HEK293 (cell line): ENCODE results near the gene RASL10B.

Source experiments
- CTCF ChIA-PET: fragments of 350-600 bp; formaldehyde crosslinking; extraction: SDS; loops from one replicate; lab custom pipeline; 2021; ENCODE audit warnings: antibody characterized with exemption; lab: Yijun Ruan, JAX
- POLR2A ChIA-PET: fragments of 300-600 bp; formaldehyde crosslinking; extraction: SDS; loops from one replicate; lab custom pipeline; 2020; ENCODE audit warnings: antibody characterized with exemption, inconsistent platforms; lab: Yijun Ruan, JAX
- H3K27ac ChIP-seq: fragments of 200-500 bp; sonication (Bioruptor generic); 2 replicates; pipeline ENCODE4 v1.5.1; 2014; ENCODE audit warnings: low read depth, low read length, control low read depth, inconsistent platforms; ENCODE audit errors: extremely low read depth
- H3K36me3 ChIP-seq, 2 experiments: fragments of 200-500 bp in 1 of 2; sonication (Bioruptor generic) in 1 of 2; 1 replicate in 1 of 2; 2 replicates in 1 of 2; pipeline ENCODE4 v1.5.1; 2014 to 2017; ENCODE audit warnings: inconsistent platforms in 2 of 2, low read length in 2 of 2; ENCODE audit not compliant: control insufficient read depth in 2 of 2, insufficient read depth in 1 of 2
- H3K4me1 ChIP-seq: fragments of 200-500 bp; sonication (Bioruptor generic); 2 replicates; pipeline ENCODE4 v1.5.1; 2014; ENCODE audit warnings: mild to moderate bottlenecking, low read length, inconsistent platforms; ENCODE audit not compliant: control insufficient read depth, insufficient read depth
- H3K4me3 ChIP-seq: 2 replicates; pipeline ENCODE4 v1.5.1; 2011; ENCODE audit warnings: low read depth, mild to moderate bottlenecking, control low read depth, low read length, moderate library complexity
- H3K9me3 ChIP-seq: fragments of 200-500 bp; sonication (Bioruptor generic); 2 replicates; pipeline ENCODE4 v1.5.1; 2014; ENCODE audit warnings: low read depth, low read length, inconsistent platforms; ENCODE audit not compliant: control insufficient read depth, insufficient read depth
- BCL11A ChIP-seq: fragments of 450-650 bp; formaldehyde crosslinking; IDR thresholded peaks from 2 replicates; pipeline ENCODE4 v1.5.1; 2016; ENCODE audit warnings: low read depth, missing biosample characterization, missing genetic modification characterization
- HOXD13 ChIP-seq: sonication (generic); formaldehyde crosslinking; IDR thresholded peaks from 2 replicates; pipeline ENCODE4 v1.8.0; 2022; ENCODE audit warnings: missing genetic modification reagents, borderline replicate concordance
- KLF1 ChIP-seq: fragments of 450-650 bp; formaldehyde crosslinking; IDR thresholded peaks from 2 replicates; pipeline ENCODE4 v1.5.1; 2016; ENCODE audit warnings: missing biosample characterization, missing genetic modification characterization
- KLF17 ChIP-seq: fragments of 450-650 bp; formaldehyde crosslinking; IDR thresholded peaks from 2 replicates; pipeline ENCODE4 v1.5.1; 2016; ENCODE audit warnings: missing biosample characterization, missing genetic modification characterization
- MZF1 ChIP-seq: fragments of 450-650 bp; formaldehyde crosslinking; IDR thresholded peaks from 2 replicates; pipeline ENCODE4 v1.5.1; 2017; ENCODE audit warnings: missing biosample characterization, missing genetic modification characterization, borderline replicate concordance
- PRDM2 ChIP-seq: fragments of 450-650 bp; formaldehyde crosslinking; IDR thresholded peaks from 2 replicates; pipeline ENCODE4 v1.5.1; 2016; ENCODE audit warnings: missing biosample characterization, missing genetic modification characterization, borderline replicate concordance
- SCRT2 ChIP-seq: fragments of 450-650 bp; formaldehyde crosslinking; IDR thresholded peaks from 2 replicates; pipeline ENCODE4 v1.5.1; 2016; ENCODE audit warnings: missing biosample characterization, missing genetic modification characterization
- TCF7L2 ChIP-seq: IDR thresholded peaks from 2 replicates; pipeline ENCODE4 v1.6.1; 2011; ENCODE audit warnings: low read depth, mild to moderate bottlenecking, inconsistent platforms, low read length, moderate library complexity, borderline replicate concordance
- ZIC2 ChIP-seq: fragments of 450-650 bp; formaldehyde crosslinking; IDR thresholded peaks from 2 replicates; pipeline ENCODE4 v1.5.1; 2016; ENCODE audit warnings: missing biosample characterization, missing genetic modification characterization
- ZNF223 ChIP-seq: fragments of 450-650 bp; formaldehyde crosslinking; IDR thresholded peaks from 2 replicates; pipeline ENCODE4 v1.5.1; 2016; ENCODE audit warnings: missing biosample characterization, missing genetic modification characterization
- ZNF248 ChIP-seq: fragments of 450-650 bp; formaldehyde crosslinking; IDR thresholded peaks from 2 replicates; pipeline ENCODE4 v1.5.1; 2017; ENCODE audit warnings: missing biosample characterization, missing genetic modification characterization
- ZNF266 ChIP-seq: fragments of 450-650 bp; formaldehyde crosslinking; IDR thresholded peaks from 2 replicates; pipeline ENCODE4 v1.5.1; 2016; ENCODE audit warnings: missing biosample characterization, missing genetic modification characterization, low read depth
- ZNF302 ChIP-seq: fragments of 450-650 bp; formaldehyde crosslinking; IDR thresholded peaks from 2 replicates; pipeline ENCODE4 v1.5.1; 2016; ENCODE audit warnings: missing biosample characterization, missing genetic modification characterization, low read depth
- ZNF416 ChIP-seq: fragments of 450-650 bp; formaldehyde crosslinking; IDR thresholded peaks from 2 replicates; pipeline ENCODE4 v1.5.1; 2016; ENCODE audit warnings: missing biosample characterization, missing genetic modification characterization
- ZNF529 ChIP-seq: fragments of 450-650 bp; formaldehyde crosslinking; IDR thresholded peaks from 2 replicates; pipeline ENCODE4 v1.5.1; 2017; ENCODE audit warnings: missing genetic modification characterization, missing biosample characterization; ENCODE audit not compliant: insufficient replicate concordance
- ZNF530 ChIP-seq: fragments of 450-650 bp; formaldehyde crosslinking; IDR thresholded peaks from 2 replicates; pipeline ENCODE4 v1.5.1; 2016; ENCODE audit warnings: low read depth, missing biosample characterization, missing genetic modification characterization
- ZNF623 ChIP-seq: fragments of 450-650 bp; formaldehyde crosslinking; IDR thresholded peaks from 2 replicates; pipeline ENCODE4 v1.5.1; 2016; ENCODE audit warnings: missing biosample characterization, missing genetic modification characterization
- ZSCAN23 ChIP-seq: fragments of 450-650 bp; formaldehyde crosslinking; IDR thresholded peaks from 2 replicates; pipeline ENCODE4 v1.5.1; 2016; ENCODE audit warnings: missing biosample characterization, missing genetic modification characterization
- TF ChIP-seq, protein P1 (sequence below): fragments of 450-650 bp; formaldehyde crosslinking; IDR thresholded peaks from 2 replicates; pipeline ENCODE4 v1.5.1; 2016; ENCODE audit warnings: missing biosample characterization, missing genetic modification characterization
- TF ChIP-seq, protein P2 (sequence below): fragments of 450-650 bp; formaldehyde crosslinking; IDR thresholded peaks from 2 replicates; pipeline ENCODE4; 2016; ENCODE audit warnings: missing biosample characterization, missing genetic modification characterization
- TF ChIP-seq, protein P3 (sequence below): fragments of 450-650 bp; formaldehyde crosslinking; IDR thresholded peaks from 2 replicates; pipeline ENCODE4 v1.5.1; 2016; ENCODE audit warnings: missing biosample characterization, missing genetic modification characterization, borderline replicate concordance

Gene RASL10B

GRCh38 chr17:35738519-35739133 lies 7.2 kb downstream of the RASL10B start (continued):
- TF ChIP-seq, protein P1, sequence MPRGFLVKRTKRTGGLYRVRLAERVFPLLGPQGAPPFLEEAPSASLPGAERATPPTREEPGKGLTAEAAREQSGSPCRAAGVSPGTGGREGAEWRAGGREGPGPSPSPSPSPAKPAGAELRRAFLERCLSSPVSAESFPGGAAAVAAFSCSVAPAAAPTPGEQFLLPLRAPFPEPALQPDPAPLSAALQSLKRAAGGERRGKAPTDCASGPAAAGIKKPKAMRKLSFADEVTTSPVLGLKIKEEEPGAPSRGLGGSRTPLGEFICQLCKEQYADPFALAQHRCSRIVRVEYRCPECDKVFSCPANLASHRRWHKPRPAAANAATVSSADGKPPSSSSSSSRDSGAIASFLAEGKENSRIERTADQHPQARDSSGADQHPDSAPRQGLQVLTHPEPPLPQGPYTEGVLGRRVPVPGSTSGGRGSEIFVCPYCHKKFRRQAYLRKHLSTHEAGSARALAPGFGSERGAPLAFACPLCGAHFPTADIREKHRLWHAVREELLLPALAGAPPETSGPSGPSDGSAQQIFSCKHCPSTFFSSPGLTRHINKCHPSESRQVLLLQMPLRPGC (tag by site-specific recombination), result no peak
- TF ChIP-seq KLF17, result no peak
- TF ChIP-seq, protein P2, sequence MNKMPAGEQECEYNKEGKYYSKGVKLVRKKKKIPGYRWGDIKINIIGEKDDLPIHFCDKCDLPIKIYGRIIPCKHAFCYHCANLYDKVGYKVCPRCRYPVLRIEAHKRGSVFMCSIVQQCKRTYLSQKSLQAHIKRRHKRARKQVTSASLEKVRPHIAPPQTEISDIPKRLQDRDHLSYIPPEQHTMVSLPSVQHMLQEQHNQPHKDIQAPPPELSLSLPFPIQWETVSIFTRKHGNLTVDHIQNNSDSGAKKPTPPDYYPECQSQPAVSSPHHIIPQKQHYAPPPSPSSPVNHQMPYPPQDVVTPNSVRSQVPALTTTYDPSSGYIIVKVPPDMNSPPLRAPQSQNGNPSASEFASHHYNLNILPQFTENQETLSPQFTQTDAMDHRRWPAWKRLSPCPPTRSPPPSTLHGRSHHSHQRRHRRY (tag by site-specific recombination), result no peak
- TF ChIP-seq ZNF530 (tag by site-specific recombination), result no peak
- TF ChIP-seq KLF1 (tag by site-specific recombination), result no peak
- TF ChIP-seq, all 188 proteins: peak for 0

- no peak overlapping the region for H3K27ac ChIP-seq
- no peaks in the 10 kb centered on the region for H3K9me3 ChIP-seq
- ChIA-PET POLR2A (interaction anchor here (2.8 kb wide), 1 partner anchor 9 kb away, joined by 19 read pairs; the partner anchor contains the start of gene RASL10B), CTCF (interaction anchor here (0.8 to 11.6 kb wide), 6 partner anchors 8 to 128 kb away, joined by 3 to 321 read pairs (median 4); no protein-coding TSS in a partner anchor)
- H3K4me1 ChIP-seq, result no peaks in the 10 kb centered on the region
- H3K4me3 ChIP-seq, result no peak overlapping the region
- H3K36me3 ChIP-seq, result peaks cover 4 to 5% of the 10 kb centered on the region in 2 experiments; a peak in 2 of 3 replicates
- TF ChIP-seq ZNF248 (tag by site-specific recombination) (no peak), PRDM2 (tag by site-specific recombination) (no peak), ZNF623 (tag by site-specific recombination) (no peak), SCRT2 (tag by site-specific recombination) (no peak), ZNF266 (tag by site-specific recombination) (no peak), ZIC2 (tag by site-specific recombination) (no peak), BCL11A (tag by site-specific recombination) (no peak), ZNF223 (tag by site-specific recombination) (no peak), MZF1 (tag by site-specific recombination) (no peak), ZNF302 (tag by site-specific recombination) (no peak), ZNF529 (tag by site-specific recombination) (no peak), ZSCAN23 (tag by site-specific recombination) (no peak), TCF7L2 (no peak), HOXD13 (CRISPR knock-in tag) (no peak), ZNF416 (tag by site-specific recombination) (no peak), KLF1 (tag by site-specific recombination) (no peak)
- TF ChIP-seq, protein P3, sequence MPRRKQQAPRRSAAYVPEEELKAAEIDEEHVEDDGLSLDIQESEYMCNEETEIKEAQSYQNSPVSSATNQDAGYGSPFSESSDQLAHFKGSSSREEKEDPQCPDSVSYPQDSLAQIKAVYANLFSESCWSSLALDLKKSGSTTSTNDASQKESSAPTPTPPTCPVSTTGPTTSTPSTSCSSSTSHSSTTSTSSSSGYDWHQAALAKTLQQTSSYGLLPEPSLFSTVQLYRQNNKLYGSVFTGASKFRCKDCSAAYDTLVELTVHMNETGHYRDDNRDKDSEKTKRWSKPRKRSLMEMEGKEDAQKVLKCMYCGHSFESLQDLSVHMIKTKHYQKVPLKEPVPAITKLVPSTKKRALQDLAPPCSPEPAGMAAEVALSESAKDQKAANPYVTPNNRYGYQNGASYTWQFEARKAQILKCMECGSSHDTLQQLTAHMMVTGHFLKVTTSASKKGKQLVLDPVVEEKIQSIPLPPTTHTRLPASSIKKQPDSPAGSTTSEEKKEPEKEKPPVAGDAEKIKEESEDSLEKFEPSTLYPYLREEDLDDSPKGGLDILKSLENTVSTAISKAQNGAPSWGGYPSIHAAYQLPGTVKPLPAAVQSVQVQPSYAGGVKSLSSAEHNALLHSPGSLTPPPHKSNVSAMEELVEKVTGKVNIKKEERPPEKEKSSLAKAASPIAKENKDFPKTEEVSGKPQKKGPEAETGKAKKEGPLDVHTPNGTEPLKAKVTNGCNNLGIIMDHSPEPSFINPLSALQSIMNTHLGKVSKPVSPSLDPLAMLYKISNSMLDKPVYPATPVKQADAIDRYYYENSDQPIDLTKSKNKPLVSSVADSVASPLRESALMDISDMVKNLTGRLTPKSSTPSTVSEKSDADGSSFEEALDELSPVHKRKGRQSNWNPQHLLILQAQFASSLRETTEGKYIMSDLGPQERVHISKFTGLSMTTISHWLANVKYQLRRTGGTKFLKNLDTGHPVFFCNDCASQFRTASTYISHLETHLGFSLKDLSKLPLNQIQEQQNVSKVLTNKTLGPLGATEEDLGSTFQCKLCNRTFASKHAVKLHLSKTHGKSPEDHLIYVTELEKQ (tag by site-specific recombination), result no peak
Measured at GRCh38 chr17:35740216-35740615, 8.8 kb downstream of the RASL10B start.
